ENCODE results near the gene UBE2L3. TPM values are rescaled to one million over a fixed set of nuclear protein-coding genes. Genes with fewer than 3 reads are reported as not detected.

Gene UBE2L3
- polyA plus RNA-seq, 4 donors, result 54.0 to 82.1 (median 64.7) TPM

DNA sequence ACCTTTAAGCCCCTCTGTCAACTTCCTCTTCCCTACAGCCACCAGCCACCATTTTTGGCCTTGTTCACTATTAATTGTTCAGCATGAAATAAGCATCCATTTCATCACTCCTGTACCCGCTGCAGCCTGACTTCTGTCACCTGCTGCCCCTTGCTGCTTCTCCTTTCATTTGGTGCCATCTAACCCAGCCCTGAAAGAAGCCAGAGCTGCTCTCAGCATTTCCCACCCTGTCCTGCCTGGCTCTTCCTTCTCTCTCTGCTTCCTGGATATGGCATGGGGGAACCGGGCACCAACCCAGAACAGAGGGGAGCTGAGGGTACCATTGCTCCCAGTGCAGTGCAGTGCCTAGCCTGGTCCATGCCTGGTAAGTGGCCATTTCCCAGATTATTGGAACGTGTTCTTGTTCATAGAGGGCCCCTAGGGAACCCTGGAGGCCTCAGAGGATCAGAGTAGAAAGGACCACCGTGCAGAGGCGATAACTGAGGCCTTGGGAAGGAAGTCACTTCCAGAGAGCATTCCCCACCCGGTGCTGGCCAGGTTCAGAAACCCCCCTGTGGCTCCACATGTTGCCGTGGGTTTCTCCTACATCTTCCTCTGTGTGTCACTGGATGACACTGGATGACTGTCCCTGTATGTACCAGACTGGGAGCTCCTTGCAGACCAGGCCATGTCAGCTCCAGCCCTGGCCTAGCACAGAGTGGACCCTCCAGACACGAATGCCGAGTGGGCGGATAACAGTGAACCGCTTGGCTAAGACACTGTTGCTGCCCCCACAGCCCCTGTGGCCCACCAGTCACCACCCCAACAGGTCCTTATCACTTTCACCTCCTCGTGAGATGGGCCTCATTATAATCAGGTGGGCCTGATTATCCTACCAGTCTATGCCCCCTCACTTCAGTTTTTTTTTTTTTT, 57.6 kb downstream of the UBE2L3 start:
- FAIRE-seq (no peak), DNase-seq (no peak)
- Histone ChIP-seq H3K27ac (ENCODE audit: low read depth in 1 of 3, low read length in 2 of 3) (no peak overlapping the region), H3K4me1 (ENCODE audit: control insufficient read depth in 3 of 3, insufficient read depth in 2 of 3, low read depth in 1 of 3, low read length in 2 of 3) (peaks cover 3 to 12% (median 3%) of the 10 kb centered on the region in 3 donors), H3K27me3 (ENCODE audit: control insufficient read depth in 3 of 3, insufficient read depth in 3 of 3, low read length in 3 of 3) (no peaks in the 10 kb centered on the region), H3K9me3 (ENCODE audit: control insufficient read depth in 2 of 2, insufficient read depth in 1 of 2, low read depth in 1 of 2, low read length in 1 of 2) (no peaks in the 10 kb centered on the region), H3K4me3 (ENCODE audit: low read depth in 1 of 3, low read length in 3 of 3) (no peak overlapping the region), H3K36me3 (ENCODE audit: control insufficient read depth in 3 of 3, insufficient read depth in 2 of 3, low read depth in 1 of 3, low read length in 3 of 3) (peaks cover 0 to 77% (median 10%) of the 10 kb centered on the region in 3 donors)
- WGBS, 3 donors, result 82 to 84% (median 84%) methylated on average over 12 of the region's 12 CpGs

DNA sequence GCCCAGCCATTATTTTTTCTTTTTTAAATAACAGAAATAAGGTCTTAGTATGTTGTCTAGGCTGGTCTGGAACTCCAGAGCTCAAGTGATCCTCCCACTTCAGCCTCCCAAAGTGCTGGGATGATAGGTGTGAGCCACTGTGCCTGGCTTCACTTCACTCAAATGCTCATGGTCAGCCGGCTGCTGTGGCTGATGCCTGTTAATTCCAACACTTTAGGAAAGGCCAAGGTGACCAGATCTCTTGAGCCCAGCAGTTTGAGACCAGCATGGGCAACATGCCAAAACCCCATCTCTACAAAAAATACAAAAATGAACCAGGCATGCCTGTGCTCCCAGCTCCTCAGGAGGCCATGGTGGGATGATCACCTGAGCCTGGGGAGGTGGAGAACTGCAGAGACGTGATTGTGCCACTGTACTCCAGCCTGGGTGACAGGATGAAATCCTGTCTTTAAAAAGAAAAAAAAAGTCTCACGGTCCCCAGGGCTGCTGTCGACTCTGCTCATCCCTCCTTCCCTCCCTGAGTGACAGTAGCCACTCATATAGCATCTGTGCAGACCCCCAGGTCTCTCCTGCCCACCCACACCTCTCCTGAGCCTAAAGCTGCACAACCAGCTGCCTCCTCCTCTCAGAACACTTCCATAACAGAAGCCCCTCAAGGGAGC, 58.7 kb downstream of the UBE2L3 start:
- Histone ChIP-seq H3K4me1 (ENCODE audit: control insufficient read depth in 3 of 3, insufficient read depth in 2 of 3, low read depth in 1 of 3, low read length in 2 of 3) (peaks cover 3 to 12% (median 3%) of the 10 kb centered on the region in 3 donors), H3K9me3 (ENCODE audit: control insufficient read depth in 2 of 2, insufficient read depth in 1 of 2, low read depth in 1 of 2, low read length in 1 of 2) (no peaks in the 10 kb centered on the region), H3K27ac (ENCODE audit: low read depth in 1 of 3, low read length in 2 of 3) (no peak overlapping the region), H3K4me3 (ENCODE audit: low read depth in 1 of 3, low read length in 3 of 3) (no peak overlapping the region), H3K36me3 (ENCODE audit: control insufficient read depth in 3 of 3, insufficient read depth in 2 of 3, low read depth in 1 of 3, low read length in 3 of 3) (peaks cover 0 to 67% (median 10%) of the 10 kb centered on the region in 3 donors), H3K27me3 (ENCODE audit: control insufficient read depth in 3 of 3, insufficient read depth in 3 of 3, low read length in 3 of 3) (no peaks in the 10 kb centered on the region)
- 58 to 71% (median 69%) methylated on average over 4 of the region's 4 CpGs for WGBS, 3 donors
- DNase-seq (no peak), FAIRE-seq (no peak)

DNA sequence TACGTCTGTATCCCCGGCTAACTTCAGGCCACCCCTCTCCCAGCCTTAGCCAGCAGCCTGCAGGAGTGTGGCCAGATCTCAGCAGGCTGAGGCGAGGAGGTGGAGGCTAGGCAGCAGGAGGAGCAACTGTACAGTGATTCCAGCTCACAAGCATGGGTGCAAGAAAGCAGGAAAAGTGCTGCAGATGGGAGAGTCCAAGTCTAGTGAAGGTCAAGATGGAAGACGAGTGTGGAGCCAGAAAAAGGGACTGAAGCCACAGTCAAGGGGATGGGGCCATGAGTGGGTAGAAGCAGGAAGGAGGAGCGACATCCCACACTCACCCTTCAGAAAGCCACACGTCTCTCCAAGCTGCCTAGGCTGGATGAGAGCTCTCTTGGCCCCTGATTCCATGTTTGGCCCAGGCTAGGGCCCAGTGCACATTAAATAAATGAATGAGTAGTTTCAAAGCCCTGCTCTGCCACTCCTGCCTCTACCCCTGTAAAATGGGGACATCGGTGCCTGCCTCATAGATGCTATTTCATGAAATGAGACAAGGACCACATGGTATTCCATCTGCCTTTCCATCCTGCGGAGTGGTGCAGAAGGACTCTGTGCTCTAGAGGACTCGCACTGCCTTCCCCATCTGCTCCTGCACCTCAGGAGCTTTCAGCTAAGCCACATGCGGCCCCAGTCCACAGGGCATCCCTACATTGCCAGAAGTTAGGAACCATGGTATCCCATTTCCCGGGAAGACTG, 59.4 kb downstream of the UBE2L3 start:
- H3K4me1 ChIP-seq (ENCODE audit: control insufficient read depth in 3 of 3, insufficient read depth in 2 of 3, low read depth in 1 of 3, low read length in 2 of 3), result peaks cover 3 to 12% (median 3%) of the 10 kb centered on the region in 3 donors
- DNase-seq (no peak), FAIRE-seq (no peak)
- H3K27ac ChIP-seq (ENCODE audit: low read depth in 1 of 3, low read length in 2 of 3), result no peak overlapping the region
- no peaks in the 10 kb centered on the region for H3K9me3 ChIP-seq (ENCODE audit: control insufficient read depth in 2 of 2, insufficient read depth in 1 of 2, low read depth in 1 of 2, low read length in 1 of 2)
- H3K36me3 ChIP-seq (ENCODE audit: control insufficient read depth in 3 of 3, insufficient read depth in 2 of 3, low read depth in 1 of 3, low read length in 3 of 3), result peaks cover 0 to 63% (median 9%) of the 10 kb centered on the region in 3 donors
- 79 to 84% (median 80%) methylated on average over 11 of the region's 11 CpGs for WGBS, 3 donors
- H3K4me3 ChIP-seq (ENCODE audit: low read depth in 1 of 3, low read length in 3 of 3), result no peak overlapping the region
- H3K27me3 ChIP-seq (ENCODE audit: control insufficient read depth in 3 of 3, insufficient read depth in 3 of 3, low read length in 3 of 3), result no peaks in the 10 kb centered on the region

DNA sequence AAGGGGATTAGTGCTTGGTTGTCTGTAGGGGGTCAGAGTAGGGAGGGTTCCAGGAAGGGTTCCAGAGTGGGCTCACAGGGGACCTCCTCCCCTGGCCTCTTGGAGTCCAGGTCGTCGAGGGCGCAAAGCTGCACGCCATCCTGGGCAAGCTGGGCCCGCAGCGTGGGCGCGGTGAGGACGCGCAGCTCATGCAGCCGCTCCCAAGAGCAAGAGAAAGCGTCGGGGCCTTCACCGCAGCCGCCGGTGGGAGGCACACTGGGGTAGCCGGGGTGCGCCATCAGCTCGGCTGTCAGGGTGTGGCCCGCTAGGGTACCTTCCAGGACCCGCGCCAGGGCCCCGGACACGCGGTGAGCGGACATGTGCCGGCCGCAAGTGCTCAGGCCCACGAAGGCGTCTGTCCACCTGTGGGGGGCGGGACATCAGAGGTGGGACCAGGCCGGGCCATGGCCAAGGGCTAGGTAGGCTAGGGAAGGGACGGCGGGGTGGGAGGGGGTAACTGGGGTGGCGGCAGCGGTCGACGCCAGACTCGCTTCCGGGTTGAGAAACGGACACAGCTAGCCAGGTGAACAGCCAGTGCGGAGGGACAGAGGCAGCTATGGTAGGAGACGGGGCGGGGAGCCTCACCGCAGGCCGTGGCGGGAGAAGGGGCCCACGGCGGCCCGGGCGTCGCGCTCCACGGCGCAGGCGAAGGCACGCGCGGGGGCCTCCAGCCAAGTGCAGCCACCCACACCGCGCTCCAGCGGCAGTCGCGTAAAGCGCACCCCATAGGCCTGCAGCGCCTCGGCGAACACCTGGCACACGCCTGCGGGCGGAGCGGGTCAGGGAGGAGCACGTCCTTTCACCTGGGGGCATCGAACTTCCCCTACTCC, 61.1 kb downstream of the UBE2L3 start:
- WGBS, 3 donors, result 63 to 75% (median 65%) methylated on average over 50 to 74 of the region's 74 CpGs
- H3K27me3 ChIP-seq (ENCODE audit: control insufficient read depth in 3 of 3, insufficient read depth in 3 of 3, low read length in 3 of 3), result no peaks in the 10 kb centered on the region
- FAIRE-seq (no peak), DNase-seq (no peak)
- no peaks in the 10 kb centered on the region for H3K9me3 ChIP-seq (ENCODE audit: control insufficient read depth in 2 of 2, insufficient read depth in 1 of 2, low read depth in 1 of 2, low read length in 1 of 2)
- H3K4me3 ChIP-seq (ENCODE audit: low read depth in 1 of 3, low read length in 3 of 3), result peak overlapping the region in 2 of 3 donors; percentile 87 to 98
- peak overlapping the region; percentile 9 to 90 (median 84) for H3K27ac ChIP-seq (ENCODE audit: low read depth in 1 of 3, low read length in 2 of 3)
- H3K36me3 ChIP-seq (ENCODE audit: control insufficient read depth in 3 of 3, insufficient read depth in 2 of 3, low read depth in 1 of 3, low read length in 3 of 3), result peaks cover 0 to 46% (median 3%) of the 10 kb centered on the region in 3 donors
- peaks cover 3 to 12% (median 3%) of the 10 kb centered on the region in 3 donors for H3K4me1 ChIP-seq (ENCODE audit: control insufficient read depth in 3 of 3, insufficient read depth in 2 of 3, low read depth in 1 of 3, low read length in 2 of 3)

DNA sequence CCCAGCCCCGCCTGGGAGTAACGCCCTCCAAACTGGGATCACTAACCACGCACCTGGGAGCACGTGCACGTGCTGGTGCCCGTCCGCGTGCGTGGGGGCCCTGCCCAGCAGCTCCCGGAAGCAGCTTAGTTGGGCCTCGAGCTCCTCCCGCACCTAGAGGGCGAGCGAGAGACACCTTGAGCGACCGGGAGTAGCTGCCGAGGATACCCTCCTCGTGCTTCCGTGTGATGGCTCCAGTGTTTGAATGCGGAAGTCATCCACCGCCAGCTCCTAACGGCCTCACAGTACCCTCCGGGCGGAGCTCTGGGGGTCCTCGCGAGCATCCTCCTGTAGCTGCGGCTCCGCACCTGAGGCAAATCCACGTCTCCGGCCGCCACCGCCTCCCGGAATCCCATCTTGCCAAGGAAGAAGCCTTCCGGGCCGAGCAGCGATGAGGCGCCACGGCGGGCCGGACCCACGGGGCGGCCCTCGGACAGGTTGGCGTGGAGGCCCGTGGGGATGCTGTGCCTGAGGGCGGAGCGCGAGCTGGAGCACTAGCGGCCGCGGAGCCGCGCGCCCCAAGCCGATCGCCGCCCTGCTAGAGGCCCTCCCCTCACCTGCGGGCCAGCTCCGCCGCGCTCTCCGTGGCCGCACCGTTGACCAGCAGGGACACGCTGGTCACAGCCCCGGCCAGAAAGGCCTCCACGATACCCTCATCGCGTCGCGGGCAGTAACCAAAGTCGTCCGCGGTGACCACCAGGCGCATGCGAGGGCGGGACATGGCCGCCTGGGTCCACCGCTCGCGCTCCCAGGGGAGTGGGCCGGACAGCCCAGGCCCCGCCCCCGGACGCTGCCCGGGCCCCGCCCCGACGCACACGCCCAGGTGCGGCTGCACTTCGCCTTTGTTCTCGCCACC, 62.0 kb downstream of the UBE2L3 start, which contains the start of gene YDJC:
Gene YDJC (minus strand): TSS at position 768 of the 895 bp plus-strand sequence. CDS start 8 bp downstream, at position 760.
- Histone ChIP-seq H3K36me3 (ENCODE audit: control insufficient read depth in 3 of 3, insufficient read depth in 2 of 3, low read depth in 1 of 3, low read length in 3 of 3) (peaks cover 0 to 38% (median 3%) of the 10 kb centered on the region in 3 donors), H3K4me3 (ENCODE audit: low read depth in 1 of 3, low read length in 3 of 3) (peak within 1 kb of the TSS; percentile 87 to 98 (median 92)), H3K9me3 (ENCODE audit: control insufficient read depth in 2 of 2, insufficient read depth in 1 of 2, low read depth in 1 of 2, low read length in 1 of 2) (no peaks in the 10 kb centered on the region), H3K27ac (ENCODE audit: low read depth in 1 of 3, low read length in 2 of 3) (peak within 1 kb of the TSS; percentile 60 to 90 (median 84)), H3K4me1 (ENCODE audit: control insufficient read depth in 3 of 3, insufficient read depth in 2 of 3, low read depth in 1 of 3, low read length in 2 of 3) (peaks cover 0 to 12% (median 3%) of the 10 kb centered on the region in 3 donors), H3K27me3 (ENCODE audit: control insufficient read depth in 3 of 3, insufficient read depth in 3 of 3, low read length in 3 of 3) (no peaks in the 10 kb centered on the region)
- WGBS, 3 donors, result 0 to 1% (median 1%) methylated on average over 77 to 93 of the region's 93 CpGs
- DNase-seq (peak; percentile 97), FAIRE-seq (no peak)

DNA sequence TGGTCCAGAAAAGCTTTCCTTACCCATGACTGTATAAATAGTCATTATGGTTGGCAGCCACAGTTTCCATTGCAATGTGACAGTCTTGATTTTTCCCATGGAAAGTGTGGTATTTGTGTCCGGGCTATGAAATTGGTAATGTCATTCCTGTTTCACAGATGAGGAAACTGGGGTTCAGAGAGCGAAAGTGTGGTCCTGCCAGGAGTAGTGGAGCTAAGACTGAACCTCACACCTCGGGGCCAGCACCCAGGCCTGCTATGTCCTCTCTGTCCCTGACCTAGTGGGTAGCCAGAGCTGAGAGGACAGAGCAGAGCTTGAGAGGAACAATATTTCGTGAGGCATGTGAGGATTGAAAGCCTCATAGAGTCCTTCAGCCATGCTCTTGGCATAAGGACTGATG, 63.5 kb downstream of the UBE2L3 start:
- Histone ChIP-seq H3K27ac (ENCODE audit: low read depth in 1 of 3, low read length in 2 of 3) (no peak overlapping the region), H3K4me1 (ENCODE audit: control insufficient read depth in 3 of 3, insufficient read depth in 2 of 3, low read depth in 1 of 3, low read length in 2 of 3) (peaks cover 0 to 12% (median 3%) of the 10 kb centered on the region in 3 donors), H3K27me3 (ENCODE audit: control insufficient read depth in 3 of 3, insufficient read depth in 3 of 3, low read length in 3 of 3) (no peaks in the 10 kb centered on the region), H3K9me3 (ENCODE audit: control insufficient read depth in 2 of 2, insufficient read depth in 1 of 2, low read depth in 1 of 2, low read length in 1 of 2) (no peaks in the 10 kb centered on the region), H3K4me3 (ENCODE audit: low read depth in 1 of 3, low read length in 3 of 3) (no peak overlapping the region), H3K36me3 (ENCODE audit: control insufficient read depth in 3 of 3, insufficient read depth in 2 of 3, low read depth in 1 of 3, low read length in 3 of 3) (peaks cover 0 to 26% (median 3%) of the 10 kb centered on the region in 3 donors)
- WGBS, 3 donors, result 88 to 89% (median 89%) methylated on average over 4 of the region's 4 CpGs
- no peak for FAIRE-seq
- no peak for DNase-seq

All from small intestine (tissue), 7 donors.